NT2/D1 (cell line): ENCODE results near the gene DDX28.
"Not testable (repeated sequence)": the region's sequence is repeated elsewhere in the genome, so short reads cannot be mapped to it uniquely, and the experiment has no call there.

Experiments used
- SUZ12 ChIP-seq: IDR thresholded peaks from 2 replicates; pipeline ENCODE4 v1.6.1; 2011; ENCODE audit not compliant: insufficient read length, insufficient read depth; ENCODE audit errors: extremely low read depth
- YY1 ChIP-seq: IDR thresholded peaks from 2 replicates; pipeline ENCODE4 v1.6.1; 2011; ENCODE audit not compliant: insufficient read length, insufficient read depth

GRCh38 chr16:67998779-67999688, 24.0 kb downstream of the DDX28 start, which contains the start of gene DPEP2:
- not testable (repeated sequence) for TF ChIP-seq SUZ12, YY1
